HG03097 (cell line): Measurements from ENCODE around the gene SRR.

Experiments
- ATAC-seq: cut with Tn5 transposase; IDR thresholded peaks from one replicate; pipeline ENCODE4 v1.9.1; 2021; ENCODE audit not compliant: unreplicated experiment, low FRiP score

Gene SRR

DNA sequence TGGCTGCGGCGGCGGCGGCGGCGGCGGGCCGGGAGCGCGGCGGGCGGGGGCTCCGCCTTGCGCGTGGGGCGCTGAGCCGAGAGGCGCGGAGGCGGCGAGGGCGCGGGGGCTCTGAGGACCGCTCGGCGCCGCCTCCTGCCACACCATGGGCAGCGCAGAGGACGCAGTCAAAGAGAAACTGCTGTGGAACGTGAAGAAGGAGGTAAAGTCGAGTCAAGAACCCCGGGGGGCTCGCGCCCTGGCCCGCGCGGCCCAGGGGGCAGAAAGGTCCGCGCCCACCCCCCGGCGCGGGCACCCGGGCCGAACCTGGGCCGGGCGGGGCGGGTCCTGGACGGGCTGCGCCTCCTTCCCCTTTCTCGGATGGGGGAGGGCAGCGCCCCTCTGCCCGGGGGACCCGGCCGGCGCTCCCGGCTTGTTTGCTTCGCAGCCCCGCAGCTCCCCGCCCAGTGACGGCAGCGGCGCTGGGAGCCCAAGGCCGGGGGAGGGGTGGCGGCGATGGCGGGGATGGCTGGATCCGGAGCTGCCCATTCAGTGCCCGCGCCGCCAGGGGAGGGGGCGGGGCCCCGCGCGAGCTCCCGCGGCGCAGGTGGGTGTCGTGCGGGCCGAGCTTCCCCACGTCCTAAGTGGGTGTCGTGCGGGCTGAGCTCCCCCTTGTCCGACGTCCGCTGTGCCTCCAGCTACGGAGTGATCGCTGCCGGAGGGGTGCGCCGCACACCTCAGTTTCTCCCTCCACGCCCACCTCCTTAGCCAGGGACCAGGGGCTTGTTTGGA lies 34.0 kb downstream of the SRR start:
- no peak for ATAC-seq

DNA sequence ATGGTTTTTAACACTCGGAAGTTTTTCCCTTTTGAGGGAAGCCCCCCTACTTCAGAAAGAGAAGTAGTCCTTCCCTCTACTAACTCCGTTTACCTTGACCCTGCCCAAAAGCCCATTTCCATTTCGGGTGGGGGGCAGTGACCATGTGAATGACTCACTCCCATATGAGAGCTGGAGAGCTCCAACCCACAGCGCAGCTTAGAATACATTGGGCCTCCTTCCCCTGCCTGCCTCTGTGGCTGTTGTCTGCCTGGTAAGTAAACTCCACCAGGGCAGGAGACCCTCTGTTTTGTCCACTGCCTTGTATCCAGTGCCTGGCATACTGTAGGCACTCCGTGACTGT lies 34.5 kb downstream of the SRR start:
- no peak for ATAC-seq

DNA sequence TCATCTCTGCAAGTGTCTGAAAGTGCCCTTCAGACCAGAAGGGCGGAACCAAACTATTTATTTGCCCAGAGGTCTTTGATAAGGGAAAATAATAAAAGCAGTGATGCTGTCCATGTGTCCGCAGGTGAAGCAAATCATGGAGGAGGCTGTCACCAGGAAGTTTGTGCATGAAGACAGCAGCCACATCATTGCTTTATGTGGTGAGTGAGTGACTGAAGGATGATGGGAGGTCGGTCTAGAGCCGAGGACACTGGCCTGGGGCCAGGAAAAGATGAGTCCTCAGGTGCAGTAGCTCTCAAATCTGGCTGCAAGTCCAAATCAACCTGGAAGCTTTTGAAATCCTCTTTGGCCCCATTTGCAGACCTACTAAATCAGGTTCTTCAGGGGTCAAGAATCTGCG lies 39.7 kb downstream of the SRR start:
- ATAC-seq: no peak

DNA sequence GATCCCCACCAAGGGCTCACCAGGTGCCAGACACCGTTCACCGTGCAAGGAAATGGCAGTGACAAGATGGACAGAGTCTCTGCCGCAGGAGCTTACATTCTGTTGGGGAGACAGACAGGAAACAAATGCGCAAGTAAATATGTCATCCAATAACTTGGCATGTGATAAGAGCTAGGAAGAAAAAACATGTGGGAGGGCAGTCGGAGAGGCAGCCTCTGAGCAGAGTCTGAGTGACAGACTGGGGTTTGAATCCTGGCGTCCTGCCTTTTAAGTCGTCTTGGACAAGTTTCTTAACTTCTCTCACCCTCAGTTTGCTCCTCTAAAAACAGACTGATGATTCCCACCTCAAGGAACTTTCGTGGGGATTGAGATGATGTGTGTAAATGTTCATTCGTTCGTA lies 40.8 kb downstream of the SRR start:
- ATAC-seq: no peak

DNA sequence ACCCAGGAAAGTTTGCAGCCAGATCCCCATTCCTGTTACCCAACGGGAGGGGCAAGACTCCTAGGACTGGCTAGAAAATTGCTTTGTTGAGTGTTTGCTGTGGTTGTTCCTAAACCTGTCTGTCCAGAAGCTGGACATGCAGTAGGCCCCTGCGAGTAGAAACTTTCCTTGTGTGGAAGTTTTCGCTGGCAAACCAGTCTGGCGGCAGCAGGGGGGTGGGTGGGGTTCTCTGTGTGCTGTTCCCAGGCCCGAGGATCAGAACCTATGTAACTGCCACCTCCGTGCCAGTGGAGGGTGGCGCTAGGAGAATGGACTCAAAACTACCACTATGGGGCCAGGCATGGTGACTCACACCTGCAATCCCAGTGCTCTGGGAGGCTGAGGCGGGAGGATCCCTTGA lies 42.7 kb downstream of the SRR start:
- ATAC-seq: no peak

DNA sequence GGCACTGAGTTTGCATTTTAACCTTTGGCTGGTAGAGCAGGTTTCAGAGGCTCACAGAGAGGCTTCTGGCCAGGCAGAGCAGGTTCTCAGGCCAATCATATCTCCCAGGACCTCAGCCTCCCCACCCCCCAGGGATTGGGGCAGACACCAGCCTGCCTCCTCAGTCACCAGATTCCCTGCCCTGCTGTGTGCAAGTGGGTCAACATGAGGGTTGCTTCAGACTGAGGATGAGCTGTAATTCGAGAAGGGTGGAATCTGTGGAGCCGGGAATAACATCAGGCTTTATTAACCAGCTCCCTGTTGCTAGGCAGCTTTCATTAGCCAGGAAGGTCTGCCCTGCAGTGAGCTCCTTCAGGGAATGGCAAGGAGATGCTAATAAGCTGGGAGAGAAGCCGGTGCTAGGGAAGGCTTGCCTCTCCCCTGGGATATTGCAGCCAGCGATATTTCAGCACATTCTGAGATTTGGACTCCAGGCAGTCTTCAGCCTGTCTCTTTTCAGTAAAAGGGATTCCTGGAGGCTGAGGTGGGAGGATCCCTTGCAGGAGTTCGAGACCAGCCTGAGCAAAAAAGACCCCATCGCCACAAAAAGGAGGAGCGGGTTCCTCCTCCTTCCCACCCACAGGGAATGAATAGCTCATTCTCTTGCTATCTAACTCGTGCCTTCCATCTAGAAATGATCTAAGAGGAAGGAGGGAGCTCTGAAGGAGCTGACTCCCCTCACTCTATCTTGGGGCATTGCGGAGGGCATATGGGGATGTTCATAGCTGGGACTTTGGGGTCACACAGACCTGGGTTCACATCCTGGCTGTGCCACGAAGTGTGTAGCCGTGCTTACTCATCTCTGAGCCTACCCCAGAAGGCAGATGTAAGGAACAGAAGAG lies 44.3 kb downstream of the SRR start:
- no peak for ATAC-seq

DNA sequence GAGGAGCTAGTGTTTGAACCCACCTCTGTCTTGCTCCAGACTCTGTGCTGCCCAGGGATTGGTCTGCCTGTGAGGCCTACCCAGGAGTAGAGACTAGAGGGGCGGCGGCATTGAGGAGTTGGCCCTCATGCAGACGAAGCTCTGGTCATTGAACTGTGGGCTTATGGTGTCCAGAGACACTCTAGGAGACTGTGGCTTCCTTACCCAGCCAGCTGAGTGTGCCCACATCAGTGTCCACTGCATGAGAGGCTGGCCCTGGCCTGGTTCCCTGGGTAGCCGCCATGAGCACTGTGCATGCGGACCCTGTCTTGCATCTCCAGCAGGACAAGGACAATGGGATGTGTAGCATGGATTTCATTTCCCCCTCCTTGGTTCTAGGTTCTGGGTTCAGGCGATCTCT lies 47.5 kb downstream of the SRR start:
- ATAC-seq: no peak

DNA sequence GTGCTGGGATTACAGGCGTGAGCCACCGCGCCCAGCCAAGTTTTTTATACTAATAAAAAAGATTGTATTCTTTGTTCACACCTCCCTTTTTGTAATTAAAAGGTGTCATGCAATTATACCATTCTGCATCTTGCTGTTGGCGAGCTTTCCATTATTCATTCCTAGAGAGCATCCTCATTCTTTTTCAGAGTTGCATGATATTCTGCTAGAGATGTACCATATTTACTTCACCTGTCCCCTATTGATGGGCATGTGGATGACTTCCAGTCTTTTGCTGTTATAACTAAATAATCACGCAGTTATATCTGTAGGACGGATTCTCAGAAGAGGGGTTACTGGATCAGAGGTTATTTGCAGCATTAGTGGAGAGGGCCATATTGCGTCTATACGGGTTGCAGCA lies 50.6 kb downstream of the SRR start:
- no peak for ATAC-seq

DNA sequence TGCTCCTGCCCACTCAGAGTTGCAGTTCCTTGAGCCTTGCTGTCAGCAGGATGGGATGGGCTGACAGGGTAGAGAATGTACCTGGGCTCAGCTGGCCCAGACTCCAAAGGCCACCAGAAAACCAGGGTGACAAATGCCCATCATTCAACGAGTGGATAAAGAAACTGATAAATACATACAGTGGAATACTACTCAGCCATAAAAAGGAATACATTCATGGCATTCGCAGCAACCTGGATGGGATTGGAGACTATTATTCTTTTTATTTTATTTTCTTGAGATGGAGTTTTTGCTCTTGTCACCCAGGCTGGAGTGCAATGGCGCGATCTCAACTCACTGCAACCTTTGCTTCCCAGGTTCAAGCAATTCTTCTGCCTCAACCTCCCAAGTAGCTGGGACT lies 53.5 kb downstream of the SRR start:
- ATAC-seq: no peak

DNA sequence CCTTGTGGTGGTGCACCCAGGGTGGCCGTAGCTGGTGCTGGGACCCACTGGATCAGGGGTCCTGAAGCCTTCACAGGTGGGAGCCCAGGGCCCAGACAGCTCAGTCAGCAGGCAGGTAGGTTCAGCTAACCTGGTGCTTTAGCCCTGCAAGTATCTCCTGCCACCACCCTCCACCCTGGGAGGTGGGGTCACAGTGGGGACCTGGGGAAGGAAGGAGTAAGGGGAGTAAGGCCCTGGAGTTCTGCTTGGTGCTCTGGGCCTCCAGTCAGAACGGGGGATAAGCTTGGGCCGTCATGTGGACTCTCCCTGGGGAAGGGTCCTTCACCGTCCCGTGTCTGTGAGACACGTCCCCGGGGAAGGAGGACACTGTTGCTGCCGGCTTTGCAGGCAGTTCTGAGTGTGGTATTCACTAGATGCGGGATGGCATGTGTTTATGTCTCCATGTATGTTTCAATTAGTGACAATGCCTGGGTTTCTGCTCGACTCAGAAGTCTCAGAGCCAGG lies 54.2 kb downstream of the SRR start:
- ATAC-seq: no peak

DNA sequence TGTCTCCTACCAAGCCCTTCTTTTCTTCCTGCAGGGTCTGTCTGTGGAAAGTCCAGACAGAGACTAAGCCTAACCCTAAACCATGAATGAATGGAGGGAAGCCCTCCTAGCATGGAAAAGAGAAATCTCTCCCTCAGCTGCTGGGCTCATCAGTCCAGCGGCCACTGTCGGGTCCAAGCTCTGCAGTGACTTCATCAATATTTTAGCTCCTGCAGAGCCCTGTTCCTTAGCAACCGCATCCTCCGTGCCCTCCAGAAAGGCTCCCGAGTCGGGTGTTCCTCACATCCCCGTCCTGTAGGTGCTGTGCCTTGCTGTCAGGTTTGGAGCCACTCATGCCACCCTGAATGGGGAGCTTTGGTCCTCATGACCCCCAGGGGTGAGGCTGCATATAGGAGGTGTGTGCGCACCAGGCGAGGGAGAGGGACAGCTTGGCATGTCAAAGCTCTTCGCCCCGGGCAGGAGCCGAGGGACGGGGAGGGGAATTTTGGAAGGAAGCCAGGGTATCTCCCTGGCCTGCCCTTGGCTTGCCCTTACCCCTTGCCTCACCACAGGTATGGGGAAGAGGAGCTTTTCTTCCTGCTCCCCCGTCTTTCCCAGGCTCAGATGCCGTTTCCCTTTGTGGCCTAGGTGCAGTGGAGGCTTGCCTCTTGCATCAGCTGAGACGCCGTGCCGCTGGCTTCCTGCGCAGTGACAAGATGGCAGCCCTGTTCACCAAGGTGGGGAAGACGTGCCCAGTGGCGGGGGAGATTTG lies 57.4 kb downstream of the SRR start:
- ATAC-seq: no peak

DNA sequence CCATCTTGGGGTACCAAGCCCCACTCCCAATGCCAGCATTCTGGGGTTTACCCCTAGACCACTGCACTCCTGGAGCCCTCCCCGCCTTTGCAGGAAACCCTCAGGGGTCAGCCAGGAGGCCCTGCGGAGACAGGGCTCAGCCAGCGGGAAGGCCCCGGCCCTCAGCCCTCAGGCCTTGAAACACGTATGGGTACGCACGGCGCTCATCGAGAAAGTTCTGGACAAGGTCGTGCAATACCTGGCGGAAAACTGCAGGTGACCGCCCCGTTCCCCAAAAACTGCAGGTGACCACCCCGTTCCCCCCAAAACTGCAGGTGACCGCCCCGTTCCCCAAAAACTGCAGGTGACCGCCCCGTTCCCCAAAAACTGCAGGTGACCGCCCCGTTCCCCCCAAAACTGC lies 58.3 kb downstream of the SRR start:
- ATAC-seq: no peak

DNA sequence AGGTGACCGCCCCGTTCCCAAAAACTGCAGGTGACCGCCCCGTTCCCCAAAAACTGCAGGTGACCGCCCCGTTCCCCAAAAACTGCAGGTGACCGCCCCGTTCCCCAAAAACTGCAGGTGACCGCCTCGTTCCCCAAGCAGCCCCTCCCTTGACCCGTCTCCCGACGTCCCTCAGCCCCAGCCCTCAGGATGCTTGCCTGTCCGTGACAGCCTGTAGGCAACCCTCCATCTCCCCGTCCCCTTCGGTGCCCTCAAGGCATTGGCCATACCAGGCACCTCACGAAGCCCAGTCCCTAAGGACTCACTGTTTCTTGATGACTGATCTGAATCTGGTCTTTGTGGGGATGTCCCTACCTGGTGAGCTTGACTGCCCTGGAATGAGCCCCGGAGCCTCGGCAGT lies 58.7 kb downstream of the SRR start:
- no peak for ATAC-seq

DNA sequence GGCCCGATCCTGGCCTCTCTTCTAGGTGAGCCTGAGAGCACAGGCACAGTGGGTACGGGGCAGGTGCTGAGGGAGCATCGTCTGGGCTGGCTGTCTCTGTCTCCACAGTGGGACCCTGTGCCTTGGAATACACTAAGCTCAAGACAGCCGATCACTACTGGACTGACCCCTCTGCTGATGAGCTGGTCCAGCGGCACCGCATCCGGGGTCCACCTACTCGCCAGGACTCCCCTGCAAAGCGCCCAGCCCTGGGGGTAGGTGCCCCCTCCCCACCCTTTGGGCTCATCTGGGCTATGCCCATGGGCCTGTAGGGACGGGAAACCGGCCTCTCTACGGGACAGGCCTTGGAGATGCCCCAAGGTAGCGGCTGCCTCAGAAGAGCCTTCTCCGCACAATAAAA lies 59.1 kb downstream of the SRR start:
- no peak for ATAC-seq

DNA sequence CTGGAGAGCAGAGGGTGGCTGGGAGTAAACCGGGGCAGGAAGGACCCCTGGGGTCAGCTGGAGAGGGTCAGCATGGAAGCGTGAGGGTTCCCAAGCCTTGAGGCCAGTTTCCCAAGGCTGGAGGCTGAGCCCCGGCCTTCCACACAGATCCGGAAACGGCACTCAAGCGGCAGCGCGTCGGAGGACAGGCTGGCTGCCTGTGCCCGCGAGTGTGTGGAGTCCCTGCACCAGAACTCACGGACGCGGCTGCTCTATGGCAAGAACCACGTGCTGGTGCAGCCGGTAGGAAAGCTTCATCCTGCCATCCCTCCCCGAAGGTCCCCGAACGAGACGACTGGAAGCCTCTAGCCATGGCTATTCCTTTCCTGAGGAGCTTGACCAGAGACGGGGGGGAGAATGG lies 59.6 kb downstream of the SRR start:
- no peak for ATAC-seq

DNA sequence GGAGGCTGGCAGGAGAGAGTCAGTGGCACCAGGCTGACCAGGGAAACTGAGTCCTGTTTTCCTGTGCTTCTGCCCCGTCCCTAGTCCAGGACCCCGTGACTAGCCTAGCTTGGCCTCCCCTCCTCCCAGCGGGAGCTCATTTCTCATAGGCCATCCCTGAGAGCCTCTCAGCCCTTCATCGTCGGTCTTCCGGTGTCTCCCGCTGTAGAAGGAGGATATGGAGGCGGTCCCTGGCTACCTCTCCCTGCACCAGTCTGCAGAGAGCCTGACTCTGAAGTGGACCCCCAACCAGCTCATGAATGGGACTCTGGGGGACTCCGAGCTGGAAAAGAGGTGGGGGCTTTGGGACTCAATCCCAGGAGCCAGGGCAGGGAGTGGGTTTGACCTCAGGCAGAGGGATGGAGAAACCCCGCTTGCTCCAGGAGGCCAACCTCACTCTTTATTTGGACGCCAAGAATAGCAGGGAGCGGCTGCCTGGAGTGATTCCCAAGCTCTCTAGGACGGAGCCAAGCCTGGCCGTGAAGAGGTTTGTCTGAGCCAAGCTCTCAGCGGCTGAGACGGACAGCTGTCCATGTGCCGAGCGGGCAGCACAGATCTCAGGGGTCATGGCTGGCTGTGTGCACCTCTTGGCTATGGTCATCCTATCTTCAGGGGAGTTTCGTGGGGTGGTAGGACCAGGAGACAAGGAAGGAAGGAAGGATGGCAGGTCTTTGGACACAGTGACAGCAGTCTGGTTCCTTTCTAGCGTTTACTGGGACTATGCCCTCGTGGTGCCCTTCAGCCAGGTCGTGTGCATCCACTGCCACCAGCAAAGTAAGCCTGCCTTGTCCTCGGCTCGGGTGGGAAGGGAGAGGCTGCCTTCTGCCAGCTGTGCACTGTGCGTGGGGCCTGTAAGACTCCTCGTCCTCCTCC lies 60.4 kb downstream of the SRR start:
- ATAC-seq: no peak

DNA sequence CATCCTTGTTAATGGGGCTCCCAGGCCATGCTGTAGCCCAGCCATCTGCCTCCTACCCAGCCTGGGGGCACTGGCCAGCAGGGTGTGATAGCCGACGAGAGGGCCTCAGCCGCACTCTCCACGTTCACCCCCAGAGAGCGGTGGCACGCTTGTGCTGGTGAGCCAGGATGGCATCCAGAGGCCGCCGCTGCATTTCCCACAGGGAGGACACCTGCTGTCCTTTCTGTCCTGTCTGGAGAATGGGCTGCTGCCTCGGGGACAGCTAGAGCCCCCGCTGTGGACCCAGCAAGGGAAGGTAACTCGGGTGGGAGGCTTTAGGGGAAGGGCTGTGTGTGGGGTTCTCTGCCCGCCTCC lies 61.0 kb downstream of the SRR start:
- ATAC-seq: no peak

DNA sequence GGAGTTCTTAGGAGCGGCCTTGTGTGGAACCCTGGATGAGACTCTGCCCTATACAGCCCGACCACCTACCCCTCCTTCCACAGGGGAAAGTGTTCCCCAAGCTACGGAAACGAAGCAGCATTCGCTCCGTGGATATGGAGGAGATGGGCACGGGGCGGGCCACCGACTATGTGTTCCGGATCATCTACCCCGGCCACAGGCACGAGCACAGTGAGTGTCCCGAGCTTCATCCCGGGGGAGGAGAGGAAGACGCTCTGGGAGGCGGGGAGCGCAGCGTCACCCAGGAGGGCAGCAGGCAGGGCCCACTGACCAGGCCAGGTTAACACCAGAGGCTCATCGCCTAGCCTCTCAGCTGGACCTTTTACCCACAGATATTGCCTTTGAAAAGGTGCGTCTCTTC lies 61.4 kb downstream of the SRR start:
- ATAC-seq: no peak

DNA sequence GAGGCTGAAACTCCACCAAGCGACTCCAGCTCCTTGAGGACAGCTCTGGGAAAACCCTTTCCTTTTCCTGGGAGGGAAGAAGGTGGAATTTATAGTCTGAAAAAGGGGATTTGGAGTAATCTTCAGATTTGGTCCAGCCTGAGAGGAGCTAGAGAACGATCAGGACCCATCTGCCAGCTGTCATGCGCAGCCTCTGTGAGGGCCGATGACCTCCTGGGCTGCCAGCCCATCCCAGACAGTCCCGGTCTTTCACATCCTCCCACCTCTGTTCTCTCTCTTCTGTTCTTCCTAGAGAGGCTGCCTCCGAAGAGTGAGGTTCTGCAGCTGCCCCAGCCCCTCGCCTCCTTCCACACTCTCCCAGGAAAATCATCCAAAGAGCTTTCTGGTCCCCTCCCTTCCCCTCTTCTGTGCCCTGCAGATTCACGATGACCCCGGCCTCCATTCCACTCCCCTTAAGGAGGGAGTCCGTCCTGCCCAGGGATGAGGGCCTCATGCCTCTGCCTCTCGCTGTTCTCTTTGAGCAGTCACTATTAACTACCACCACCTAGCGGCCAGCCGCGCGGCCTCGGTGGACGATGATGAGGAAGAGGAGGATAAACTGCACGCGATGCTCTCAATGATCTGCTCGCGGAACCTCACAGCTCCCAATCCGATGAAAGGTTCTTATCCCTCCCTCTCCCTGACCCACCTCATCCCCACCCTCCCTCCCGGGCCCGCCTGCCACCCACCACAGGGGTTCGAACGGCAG lies 63.2 kb downstream of the SRR start:
- ATAC-seq: no peak

DNA sequence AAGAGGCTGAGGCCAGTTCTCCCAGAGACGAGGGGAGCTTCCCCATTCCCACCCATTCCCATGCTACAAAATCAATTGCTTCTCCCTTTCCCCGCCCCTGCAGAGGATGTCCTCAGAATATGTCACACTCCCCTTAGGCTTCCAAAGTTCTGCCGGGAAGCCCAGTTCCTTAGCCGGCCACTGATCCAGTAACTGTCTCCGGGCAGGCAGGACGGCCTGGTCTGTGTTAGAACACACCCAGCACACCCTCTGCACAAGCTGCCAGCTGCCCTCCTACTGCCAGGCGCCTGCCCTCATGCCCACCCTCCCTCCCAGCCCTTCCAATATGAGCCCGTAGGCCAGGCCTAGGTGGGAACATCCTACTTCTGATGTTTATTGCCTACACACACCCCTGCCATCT lies 64.6 kb downstream of the SRR start:
- ATAC-seq: no peak
